SKM-1 (cell line): Measurements from ENCODE around the gene ZNF446.
"Not testable (repeated sequence)": the region's sequence is repeated elsewhere in the genome, so short reads cannot be mapped to it uniquely, and the experiment has no call there.

Source experiments
- DNase-seq: peaks from one replicate; lab custom pipeline; 2025; ENCODE audit not compliant: unreplicated experiment; lab: John Stamatoyannopoulos, UW

ZNF446 gene

DNA sequence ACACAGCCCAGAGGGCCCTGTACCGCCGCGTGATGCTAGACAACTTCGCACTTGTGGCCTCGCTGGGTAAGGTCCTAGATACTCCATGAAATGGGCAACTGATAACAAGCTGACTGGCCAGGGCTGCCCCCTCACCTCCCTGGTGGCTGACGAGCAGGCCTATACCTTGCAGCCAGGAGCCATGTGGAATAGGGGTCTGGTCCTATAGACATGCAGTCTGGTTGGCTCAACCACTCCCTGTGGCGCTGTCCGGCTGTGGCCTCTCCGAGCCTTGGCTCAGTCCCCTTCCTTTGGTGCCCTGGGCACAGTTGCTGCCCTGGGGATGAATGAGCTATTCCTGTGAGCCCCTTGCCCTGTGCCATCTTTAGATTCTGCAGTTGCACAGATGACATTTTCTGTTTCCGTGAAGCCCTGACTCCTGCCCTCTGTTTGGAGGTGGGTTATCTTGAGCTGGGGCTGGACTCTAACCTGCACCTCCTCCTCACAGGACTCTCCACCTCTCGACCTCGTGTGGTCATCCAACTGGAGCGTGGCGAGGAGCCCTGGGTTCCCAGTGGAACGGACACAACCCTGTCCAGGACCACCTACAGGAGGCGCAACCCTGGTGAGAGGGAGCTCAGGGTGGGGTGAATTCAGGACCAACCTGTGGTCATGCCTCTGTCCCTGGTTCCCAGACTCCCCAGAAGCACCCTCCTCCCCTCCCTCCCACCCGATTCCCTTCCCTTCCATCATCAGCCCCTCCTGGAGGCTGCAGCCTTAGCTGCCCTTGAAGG lies 6.7 kb upstream of the ZNF446 start:
- DNase-seq: no peak

DNA sequence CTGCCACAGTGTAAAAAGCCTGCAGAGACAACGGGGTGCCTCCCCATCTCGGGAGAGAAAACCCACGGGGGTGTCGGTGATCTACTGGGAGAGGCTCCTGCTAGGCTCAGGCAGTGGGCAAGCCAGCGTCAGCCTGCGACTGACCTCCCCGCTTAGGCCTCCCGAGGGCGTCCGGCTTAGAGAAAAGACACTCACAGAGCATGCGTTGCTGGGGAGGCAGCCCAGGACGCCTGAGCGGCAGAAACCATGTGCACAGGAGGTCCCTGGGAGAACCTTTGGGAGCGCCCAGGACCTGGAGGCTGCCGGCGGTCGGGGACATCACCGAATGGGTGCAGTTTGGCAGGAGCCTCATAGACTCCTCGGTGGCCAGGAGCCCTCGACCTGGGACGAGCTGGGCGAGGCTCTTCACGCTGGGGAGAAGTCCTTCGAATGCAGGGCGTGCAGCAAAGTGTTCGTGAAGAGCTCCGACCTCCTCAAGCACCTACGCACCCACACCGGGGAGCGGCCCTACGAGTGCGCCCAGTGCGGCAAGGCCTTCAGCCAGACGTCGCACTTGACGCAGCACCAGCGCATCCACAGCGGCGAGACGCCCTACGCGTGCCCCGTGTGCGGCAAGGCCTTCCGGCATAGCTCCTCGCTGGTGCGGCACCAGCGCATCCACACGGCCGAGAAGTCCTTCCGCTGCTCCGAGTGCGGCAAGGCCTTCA lies 5.2 kb upstream of the ZNF446 start:
- not testable (repeated sequence) for DNase-seq

DNA sequence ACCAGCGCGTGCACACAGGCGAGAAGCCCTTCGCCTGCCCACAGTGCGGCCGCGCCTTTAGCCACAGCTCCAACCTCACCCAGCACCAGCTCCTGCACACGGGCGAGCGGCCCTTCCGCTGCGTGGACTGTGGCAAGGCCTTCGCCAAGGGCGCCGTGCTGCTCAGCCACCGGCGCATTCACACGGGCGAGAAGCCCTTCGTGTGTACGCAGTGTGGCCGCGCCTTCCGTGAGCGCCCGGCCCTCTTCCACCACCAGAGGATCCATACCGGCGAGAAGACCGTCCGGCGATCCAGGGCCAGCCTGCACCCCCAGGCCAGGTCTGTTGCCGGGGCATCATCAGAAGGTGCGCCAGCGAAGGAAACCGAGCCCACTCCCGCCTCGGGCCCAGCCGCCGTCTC lies 4.4 kb upstream of the ZNF446 start:
- no peak for DNase-seq

DNA sequence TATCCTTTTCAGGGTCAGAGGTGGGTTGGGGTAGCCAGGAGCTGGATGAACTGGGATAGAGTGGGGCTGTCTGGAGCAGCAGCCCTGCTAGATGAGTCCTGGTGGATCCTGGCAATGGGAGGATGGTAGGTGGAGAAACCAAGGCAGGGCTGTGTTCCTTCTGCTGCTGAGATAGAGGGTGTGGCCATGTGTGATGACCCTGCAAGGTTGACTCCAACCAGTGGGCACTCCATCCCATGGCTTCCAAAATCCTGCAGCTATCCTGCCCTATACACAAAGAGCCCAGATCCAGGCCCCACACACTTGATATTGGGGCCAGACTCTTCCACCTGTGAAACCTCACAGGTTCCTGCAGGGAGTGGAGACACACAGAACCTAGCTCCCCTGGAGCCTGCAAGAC lies 2.4 kb upstream of the ZNF446 start:
- DNase-seq: no peak

DNA sequence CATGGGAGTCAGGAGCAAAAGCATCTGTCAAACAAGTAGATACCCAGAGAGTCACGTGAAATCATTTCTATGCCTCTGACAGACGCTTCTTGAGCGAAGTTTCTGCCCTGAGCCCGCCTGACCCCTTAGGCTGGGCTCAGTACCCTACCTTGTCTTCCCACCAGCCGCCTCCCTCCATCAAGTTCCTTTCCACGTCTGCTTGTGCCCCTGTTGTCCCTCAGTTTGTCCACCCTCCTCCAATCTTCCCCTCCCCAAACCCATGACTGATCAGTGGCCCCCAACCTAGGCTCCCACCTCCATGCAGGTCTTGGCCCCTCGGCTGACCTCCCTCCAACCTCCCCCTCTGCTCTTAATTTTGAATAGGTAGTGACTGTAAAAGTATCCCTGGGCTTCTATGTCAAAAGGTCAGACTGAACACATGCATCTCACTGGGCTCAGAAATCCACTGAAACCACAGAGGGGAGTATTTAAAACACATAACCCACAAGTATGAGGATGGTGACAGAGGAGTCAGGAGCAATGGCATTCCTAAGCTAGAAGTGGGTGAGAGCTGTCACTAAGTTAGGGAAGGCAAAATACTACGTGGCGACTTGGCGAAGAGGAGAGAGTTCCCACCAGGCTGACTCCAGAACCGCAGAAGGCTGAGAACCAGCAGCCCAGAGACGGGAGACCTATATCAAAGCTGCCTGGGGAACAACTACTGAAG lies 1.7 kb upstream of the ZNF446 start:
- DNase-seq: no peak

DNA sequence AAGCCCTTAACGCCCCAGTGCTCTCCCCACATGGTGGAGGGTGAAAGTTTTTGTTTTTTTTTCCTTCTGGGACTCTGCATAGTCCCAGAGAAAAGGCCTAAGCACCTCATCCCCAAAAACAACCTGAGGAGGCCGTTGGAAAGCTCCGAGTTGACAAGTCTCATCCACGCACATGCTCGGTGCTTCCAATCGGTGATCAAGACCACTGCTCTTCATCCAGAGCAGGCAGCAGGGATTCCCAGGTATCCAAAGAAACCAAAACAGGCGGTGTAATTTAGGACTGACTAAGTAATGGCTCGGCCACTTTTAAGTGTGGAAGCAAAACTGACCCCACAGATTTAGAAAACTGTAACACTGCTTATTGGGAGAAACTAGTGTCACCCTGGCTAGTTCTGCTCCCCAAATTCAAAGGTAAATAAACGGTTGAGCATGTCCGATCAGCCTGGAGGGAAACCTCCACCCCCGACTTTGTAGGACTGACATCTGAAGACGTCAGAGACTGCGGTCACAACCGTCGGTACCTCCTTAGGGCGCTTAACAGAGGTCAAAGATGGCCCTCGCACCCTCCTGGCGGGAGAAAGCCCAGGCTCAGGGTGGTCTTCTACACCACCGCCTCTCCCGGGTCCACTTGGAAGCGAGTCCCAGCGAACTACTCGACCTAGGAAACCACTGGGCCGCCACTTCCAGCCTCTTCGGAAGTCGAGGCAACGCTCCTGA lies 997 bp upstream of the ZNF446 start:
- no peak for DNase-seq

DNA sequence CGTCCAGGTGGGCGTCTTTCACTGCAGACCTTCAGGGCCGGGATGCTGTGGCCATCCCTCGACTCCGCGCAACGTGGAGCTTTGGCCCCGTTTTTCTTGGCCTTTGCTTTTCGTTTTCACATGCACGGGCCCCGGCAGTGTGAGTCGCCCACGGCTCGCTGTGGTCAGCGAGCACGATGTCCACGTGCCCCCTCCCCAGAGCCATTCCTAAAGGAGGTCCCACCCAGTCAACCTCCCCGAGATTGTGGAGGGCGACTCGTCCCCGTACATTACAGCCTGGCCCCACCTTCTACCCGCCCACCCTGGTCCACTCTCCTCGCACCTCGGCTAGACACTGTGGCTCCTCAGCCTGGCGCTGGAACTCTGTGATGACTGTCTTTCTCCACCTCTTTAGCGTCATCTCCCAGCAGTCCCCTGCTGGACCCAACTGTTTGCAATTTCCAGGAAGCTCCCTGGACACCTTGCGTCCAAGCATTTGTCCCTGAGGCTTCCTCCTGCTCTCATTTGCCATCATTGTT lies 405 bp downstream of the ZNF446 start:
- DNase-seq: no peak

DNA sequence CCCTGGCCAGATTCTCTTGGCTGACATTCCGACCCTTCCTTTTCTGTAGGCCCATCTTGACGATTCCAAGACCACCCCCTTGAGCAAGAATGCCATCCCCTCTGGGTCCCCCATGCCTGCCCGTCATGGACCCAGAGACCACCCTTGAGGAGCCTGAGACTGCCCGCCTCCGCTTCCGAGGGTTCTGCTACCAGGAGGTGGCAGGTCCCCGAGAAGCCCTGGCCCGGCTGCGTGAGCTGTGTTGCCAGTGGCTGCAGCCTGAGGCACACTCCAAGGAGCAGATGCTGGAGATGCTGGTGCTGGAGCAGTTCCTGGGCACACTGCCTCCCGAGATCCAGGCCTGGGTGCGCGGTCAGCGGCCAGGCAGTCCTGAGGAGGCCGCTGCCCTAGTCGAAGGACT lies 978 bp downstream of the ZNF446 start:
- DNase-seq: no peak

DNA sequence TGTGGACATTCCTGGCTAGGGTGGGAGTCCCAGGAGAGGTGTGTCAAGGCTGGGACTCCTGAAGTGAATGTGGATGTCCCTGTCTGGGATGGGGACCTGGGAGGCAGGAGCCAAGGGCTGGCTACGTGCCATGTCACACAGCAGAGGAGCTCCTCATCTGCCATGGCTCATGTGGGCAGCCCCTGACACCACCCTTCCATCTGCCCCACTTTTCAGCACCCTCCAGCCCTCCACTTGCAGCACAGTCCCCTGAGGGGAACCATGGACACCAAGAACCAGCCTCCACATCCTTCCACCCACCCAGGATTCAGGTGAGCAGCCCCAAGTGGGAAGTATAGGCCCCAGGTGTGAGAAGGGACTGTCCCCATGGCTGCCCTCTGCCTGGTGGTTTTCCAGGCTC lies 1.7 kb downstream of the ZNF446 start:
- DNase-seq: no peak

DNA sequence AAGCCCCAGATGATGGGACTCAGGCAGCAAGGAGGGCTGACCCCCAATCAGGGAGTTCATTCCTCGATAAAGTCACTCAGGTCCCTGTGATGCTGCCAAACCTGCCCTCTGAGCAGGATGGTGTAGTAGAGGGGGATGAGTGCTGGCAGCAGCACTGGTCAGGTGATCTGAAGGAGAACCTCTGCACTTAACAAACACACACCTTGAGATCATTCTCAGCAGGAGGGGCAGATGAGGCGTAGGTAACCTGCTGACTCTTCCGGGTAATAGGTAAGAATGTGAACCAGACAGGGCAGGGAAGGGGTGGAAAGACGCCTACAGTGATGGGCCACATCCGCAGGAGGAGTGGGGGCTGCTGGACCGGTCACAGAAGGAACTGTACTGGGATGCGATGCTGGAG lies 3.2 kb downstream of the ZNF446 start:
- no peak for DNase-seq

DNA sequence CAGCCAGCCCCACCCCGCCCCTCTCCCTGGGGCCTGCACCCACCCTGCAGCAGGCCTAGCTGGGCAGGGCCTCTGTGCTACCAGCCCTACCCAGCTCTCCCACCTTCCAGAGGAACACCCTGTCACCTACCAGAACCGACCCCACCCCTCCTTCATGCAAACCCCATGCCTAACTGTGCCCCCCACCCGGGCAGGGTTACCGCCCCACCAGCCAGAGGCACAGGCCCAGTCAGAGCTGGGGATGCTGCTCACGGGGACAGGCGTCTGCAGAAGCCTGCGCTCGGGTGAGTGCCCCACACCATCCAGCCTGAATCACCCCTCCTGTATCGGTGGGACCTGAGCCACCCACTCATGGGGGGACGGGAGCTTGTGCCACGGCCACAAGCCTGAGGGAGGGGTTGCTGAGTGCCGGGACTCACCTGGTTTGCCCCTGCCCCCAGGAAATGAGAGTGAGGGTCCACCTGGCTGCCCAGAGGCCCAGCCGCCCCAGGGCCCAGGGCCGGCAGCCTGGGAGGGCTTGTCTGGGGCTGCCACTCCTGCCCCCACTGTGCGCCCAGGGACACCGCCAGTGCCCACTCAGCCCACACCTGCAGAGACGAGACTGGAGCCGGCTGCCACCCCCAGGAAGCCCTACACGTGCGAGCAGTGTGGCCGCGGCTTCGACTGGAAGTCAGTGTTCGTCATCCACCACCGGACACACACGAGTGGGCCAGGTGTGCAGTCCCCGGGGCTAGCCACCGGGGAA lies 3.8 kb downstream of the ZNF446 start:
- no peak for DNase-seq

DNA sequence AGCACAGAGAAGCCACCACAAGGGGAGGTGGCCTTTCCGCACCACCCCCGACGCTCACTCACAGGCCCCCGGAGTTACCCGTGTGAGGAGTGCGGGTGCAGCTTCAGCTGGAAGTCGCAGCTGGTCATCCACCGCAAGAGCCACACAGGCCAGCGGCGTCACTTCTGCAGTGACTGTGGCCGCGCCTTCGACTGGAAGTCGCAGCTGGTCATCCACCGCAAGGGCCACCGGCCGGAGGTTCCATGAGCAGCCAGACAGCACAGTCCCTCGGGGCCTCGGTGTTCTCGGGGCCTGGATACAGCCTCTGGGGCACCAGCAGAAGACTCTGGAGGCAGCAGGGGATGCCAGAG lies 4.3 kb downstream of the ZNF446 start:
- DNase-seq: no peak

DNA sequence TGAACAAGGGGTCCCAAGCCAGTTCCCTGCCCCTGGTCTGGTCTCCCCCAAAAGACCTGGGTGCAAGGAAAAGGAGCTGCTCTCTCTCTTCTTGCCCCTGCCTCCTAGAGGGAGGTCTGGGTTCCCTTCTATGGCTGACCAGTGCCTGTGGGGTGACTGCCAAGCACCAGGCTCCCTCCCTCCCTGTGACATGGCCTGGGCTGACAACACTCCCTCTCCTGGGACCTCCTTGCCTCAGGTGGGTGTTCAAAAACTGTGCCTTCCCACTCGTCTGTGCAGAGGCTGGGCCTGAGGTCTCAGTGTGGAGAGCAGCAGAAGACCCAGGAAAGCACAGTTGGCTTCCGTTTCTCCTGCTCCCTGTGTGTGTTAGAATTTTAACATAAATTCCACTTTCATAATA lies 4.7 kb downstream of the ZNF446 start:
- DNase-seq: no peak

DNA sequence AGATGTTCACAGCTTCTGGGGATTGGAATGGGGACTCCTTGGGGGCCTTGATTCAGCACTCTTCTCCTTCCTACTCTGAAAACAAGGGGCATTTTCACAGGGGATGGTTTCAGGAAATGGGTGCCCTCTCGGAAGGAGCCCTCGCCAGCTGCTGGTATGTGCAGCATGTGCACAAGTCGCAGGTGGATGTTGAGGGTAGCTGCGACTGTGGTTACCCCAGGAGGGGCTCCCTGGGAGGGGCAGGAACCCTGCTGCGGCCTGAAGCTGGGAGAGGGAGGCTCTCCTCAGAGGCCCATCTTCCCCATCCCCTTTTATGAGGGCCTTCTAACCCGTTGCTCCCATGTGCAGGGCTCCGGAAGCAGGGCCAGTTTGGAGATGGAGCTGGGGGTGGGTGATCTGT lies 6.2 kb downstream of the ZNF446 start:
- DNase-seq: no peak

DNA sequence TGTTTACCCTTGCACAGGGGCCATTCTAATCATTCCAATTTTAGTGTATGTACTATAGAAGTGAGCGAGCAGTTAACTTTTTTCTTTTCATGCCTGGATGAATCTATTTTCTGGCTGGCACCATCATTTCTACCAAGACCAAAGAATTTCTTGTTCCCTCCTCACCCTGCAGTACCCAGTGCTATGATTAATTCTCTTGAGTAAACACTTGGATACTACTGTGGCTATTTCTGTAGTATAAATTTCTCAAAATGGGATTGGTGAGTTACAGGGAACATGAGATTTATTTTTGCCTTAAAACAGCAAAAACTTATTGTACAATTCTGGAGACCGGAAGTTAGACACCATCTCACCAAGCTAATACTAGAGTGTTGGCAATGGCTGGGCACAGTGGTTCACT lies 7.6 kb downstream of the ZNF446 start:
- DNase-seq: no peak

DNA sequence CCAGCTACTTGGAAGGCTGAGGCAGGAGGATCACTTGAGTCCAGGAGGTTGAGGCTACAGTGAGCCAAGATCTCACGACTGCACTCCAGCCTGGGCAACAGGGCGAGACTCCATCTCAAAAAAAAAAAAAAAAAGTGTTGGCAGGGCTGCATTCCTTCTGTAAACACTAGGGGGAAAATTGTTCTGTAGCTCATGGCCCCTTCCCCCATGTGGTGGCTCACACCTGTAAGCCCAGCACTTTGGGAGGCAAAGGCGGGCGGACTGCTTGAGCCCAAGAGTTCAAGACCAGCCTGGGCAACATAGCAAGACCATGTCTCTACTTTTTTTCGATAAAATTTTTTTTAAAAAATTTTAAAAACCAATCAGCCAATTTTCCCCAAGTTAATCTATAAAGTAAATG lies 8.2 kb downstream of the ZNF446 start:
- not testable (repeated sequence) for DNase-seq

DNA sequence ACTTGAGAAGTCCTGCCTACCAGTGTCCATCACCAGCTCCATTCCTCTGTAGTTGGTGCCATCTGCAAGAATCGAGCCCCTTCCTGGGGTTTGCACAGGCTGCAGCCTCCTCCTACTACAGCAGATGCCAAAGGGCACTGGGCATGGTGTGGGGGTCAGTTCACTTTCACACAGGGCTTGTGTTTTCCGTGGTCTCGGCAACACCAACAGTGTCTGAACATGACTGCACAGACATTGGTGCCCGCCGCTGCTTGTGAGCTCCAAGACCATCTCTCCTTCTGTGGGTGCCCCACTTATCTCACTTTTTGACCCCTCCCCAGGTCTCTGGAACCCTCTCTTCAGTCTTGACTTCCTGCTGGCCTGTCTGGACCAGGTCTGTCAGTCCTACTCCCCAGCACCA lies 15.2 kb downstream of the ZNF446 start:
- DNase-seq: no peak

DNA sequence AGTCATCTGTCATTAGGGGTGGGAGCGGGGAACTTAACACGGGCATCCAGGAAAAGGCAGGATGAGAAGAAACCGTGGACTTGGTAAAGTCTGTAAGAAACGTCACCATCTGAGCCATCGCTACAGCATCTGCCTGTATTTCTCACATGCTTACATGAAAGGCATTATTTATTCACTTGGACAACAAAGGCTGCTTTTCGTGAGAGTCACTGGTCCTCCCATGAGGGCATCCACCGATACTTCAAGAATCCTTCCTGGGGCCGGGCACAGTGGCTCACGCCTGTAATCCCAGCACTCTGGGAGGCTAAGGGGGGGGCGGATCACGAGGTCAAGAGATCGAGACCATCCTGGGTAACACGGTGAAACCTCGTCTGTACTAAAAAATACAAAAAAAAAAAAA lies 16.1 kb downstream of the ZNF446 start:
- no peak for DNase-seq

DNA sequence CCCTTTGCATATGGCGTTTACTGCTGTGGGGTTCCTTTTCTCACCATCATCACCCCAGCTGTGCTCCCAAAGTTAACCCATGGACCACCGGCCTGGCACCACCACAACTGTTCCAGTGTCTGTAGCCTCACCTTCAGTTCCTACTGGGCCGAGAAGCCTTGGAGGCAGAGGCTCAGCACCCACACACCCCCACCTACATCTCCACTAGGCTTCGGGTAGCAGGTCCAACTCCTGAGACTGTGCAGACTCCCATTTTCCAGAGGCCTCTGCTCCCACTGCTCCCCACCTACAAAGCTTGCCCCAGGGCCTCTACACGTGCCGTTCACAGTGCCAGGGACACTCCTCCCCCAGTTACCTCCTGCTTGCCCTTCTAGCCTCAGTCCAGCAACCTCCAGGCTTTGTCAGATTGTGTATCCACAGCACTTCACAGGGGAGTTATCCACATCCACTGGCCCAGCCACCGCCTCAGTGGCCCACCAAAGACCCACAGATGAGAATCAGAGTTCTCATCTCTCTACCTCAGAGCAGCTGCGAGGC lies 21.6 kb downstream of the ZNF446 start:
- no peak for DNase-seq

DNA sequence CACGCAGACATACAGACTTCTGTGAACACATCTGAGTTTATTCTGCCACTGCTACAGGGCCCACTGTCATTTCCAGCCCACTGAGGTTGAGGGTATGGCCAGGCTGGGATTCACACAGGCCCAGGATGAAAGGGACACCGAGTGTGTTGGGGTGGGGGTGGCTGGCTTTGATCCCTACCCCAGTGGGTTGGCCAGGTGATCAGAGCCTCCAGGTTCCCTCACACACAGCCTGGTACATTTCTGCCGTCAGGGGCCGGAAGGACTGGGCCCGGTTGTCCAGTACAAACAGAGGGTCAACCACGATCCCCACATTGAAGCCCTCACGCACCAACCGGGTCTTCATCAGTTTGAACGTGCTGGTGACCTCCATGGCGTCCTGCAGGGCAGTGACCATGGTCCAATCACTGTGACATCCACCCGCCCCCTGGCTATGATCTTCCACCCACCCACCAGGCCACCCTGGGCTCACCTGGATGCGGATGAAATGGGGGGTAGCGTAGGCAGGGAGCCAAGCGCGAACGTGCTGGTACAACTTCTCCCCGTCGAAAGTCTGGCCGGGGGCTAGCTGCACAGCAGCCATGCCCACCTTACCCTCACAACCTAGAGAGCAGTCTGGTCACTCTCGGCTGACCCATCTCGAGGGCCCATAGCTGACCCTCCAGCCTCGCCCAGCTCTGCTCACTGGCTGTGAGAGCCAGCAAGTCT lies 22.3 kb downstream of the ZNF446 start:
- DNase-seq: no peak
